PC-9 (cell line): Measurements from ENCODE around the gene COIL. TPM values are rescaled to one million over a fixed set of nuclear protein-coding genes. Genes with fewer than 3 reads are reported as not detected.

Source experiments
- BruUV-seq: library from RNA; stranded (reverse); fragments of 400-500 nt; replicated peaks from 2 replicates; lab custom pipeline; 2021; lab: Mats Ljungman, UMichigan
- CTCF ChIA-PET: fragments of 300-600 bp; sonication (Branson Sonifier 250); formaldehyde crosslinking; loops from one replicate; lab custom pipeline; 2022; ENCODE audit warnings: antibody characterized with exemption; lab: Charles Lee
- POLR2A ChIA-PET: fragments of 300-600 bp; sonication (Branson Sonifier 250); formaldehyde crosslinking; loops from one replicate; lab custom pipeline; 2022; ENCODE audit warnings: antibody characterized with exemption; ENCODE audit not compliant: unreplicated experiment; lab: Charles Lee
- DNase-seq, 2 experiments: peaks; one replicate each; pipeline versions ENCODE4 v3.0.0 to v3.0.0-alpha.2; 2015 to 2022; ENCODE audit warnings: mixed read lengths in 1 of 2
- H2AFZ ChIP-seq: fragments of 200-600 bp; sonication (generic); 2 replicates; pipeline ENCODE4 v1.8.1; 2017; ENCODE audit warnings: antibody characterized with exemption
- H3F3A ChIP-seq: fragments of 200-600 bp; sonication (generic); 2 replicates; pipeline ENCODE4 v1.8.1; 2017; ENCODE audit warnings: antibody characterized with exemption, mild to moderate bottlenecking, low read depth; ENCODE audit not compliant: insufficient read depth
- H3K27ac ChIP-seq: fragments of 200-600 bp; sonication (generic); 2 replicates; pipeline ENCODE4 v1.6.1; 2016; ENCODE audit warnings: mixed run types
- H3K27me3 ChIP-seq: fragments of 200-600 bp; sonication (generic); 2 replicates; pipeline ENCODE4 v1.6.1; 2016; ENCODE audit warnings: low read depth, mixed run types; ENCODE audit not compliant: insufficient read depth
- H3K36me3 ChIP-seq: fragments of 200-600 bp; sonication (generic); 2 replicates; pipeline ENCODE4 v1.6.1; 2016; ENCODE audit warnings: low read depth, mixed run types
- H3K4me1 ChIP-seq: fragments of 200-600 bp; sonication (generic); replicated peaks from 2 replicates; pipeline ENCODE4 v1.6.1; 2016; ENCODE audit warnings: mixed run types; ENCODE audit not compliant: insufficient read depth
- H3K4me2 ChIP-seq: fragments of 200-600 bp; sonication (generic); 2 replicates; pipeline ENCODE4 v1.6.1; 2017; ENCODE audit warnings: mixed run types
- H3K4me3 ChIP-seq: fragments of 200-600 bp; sonication (generic); 2 replicates; pipeline ENCODE4 v1.6.1; 2016; ENCODE audit warnings: mixed run types
- H3K79me2 ChIP-seq: fragments of 200-600 bp; sonication (generic); 2 replicates; pipeline ENCODE4 v1.6.1; 2017; ENCODE audit warnings: low read depth, mixed run types
- H3K9me2 ChIP-seq: fragments of 200-600 bp; sonication (generic); 2 replicates; pipeline ENCODE4 v1.8.1; 2017; ENCODE audit warnings: mild to moderate bottlenecking; ENCODE audit not compliant: insufficient read depth
- H3K9me3 ChIP-seq: fragments of 200-600 bp; sonication (generic); 2 replicates; pipeline ENCODE4 v1.8.1; 2016; ENCODE audit warnings: low read depth; ENCODE audit not compliant: insufficient read depth
- H4K20me1 ChIP-seq: fragments of 200-600 bp; sonication (generic); 2 replicates; pipeline ENCODE4 v1.8.1; 2017; ENCODE audit not compliant: insufficient read depth
- EZH2 ChIP-seq: fragments of 200-600 bp; sonication (generic); IDR thresholded peaks from 2 replicates; pipeline ENCODE4 v1.8.0; 2017; ENCODE audit warnings: antibody characterized with exemption, low read depth
- intact Hi-C: fragments of 100-400 bp; cut with micrococcal nuclease; formaldehyde crosslinking; loops from one replicate; pipeline ENCODE4 v1.10.0; 2022; ENCODE audit not compliant: unreplicated experiment
- total RNA-seq: library from RNA; stranded (reverse); gene quantifications from 2 replicates; pipeline ENCODE4 v1.2.3, GENCODE V29; 2021
- TF ChIP-seq, protein P1 (sequence below): fragments of 200-600 bp; sonication (generic); conservative IDR thresholded peaks from 2 replicates; pipeline ENCODE4 v1.6.1; 2017; ENCODE audit warnings: mixed run types, antibody characterized with exemption, mild to moderate bottlenecking, moderate library complexity

The COIL gene
- total RNA-seq, 1 experiment from 2014 or later = 19.0 TPM

DNA sequence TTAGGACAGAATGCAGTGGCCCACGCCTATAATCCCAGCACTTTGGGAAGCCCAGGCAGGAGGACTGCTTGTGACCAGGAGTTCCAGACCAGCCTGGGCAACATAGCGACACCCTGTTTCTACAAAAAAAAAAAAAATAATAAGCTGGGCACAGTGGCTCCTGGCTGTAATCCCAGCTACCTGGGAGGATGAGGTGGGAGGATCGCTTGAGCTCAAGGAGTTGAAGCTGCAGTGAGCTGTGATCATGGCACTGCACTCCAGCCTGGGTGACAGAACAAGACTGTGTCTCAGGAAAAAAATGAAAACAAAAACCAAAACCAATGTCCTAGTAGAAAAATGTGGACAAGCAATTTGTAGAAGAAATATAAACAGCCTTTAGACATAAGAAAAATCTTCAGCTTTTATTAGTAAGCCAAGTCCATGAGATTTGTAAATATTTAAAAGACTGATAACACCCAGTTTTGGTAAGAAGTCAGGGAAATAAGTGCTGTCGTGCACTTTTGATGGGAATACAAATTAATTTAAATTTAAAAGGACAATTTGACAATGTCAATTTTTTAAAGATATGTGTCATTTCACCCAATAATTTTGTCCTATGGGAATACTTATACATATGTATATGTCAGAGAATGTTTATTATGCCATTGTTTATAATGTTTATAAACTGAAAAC lies 28.2 kb upstream of the COIL start:
- CTCF ChIA-PET = no interaction called here
- Histone ChIP-seq H3K9me2 (no peaks in the 10 kb centered on the region), H3K4me3 (no peak overlapping the region), H3K79me2 (no peaks in the 10 kb centered on the region), H3K27me3 (no peaks in the 10 kb centered on the region), H3K9me3 (no peaks in the 10 kb centered on the region), H3K4me2 (no peak overlapping the region), H3K4me1 (peaks cover 4% of the 10 kb centered on the region), H3K36me3 (0 out of 2 replicates have a peak, but pooled peaks cover 5% of the 10 kb centered on the region), H2AFZ (no peak overlapping the region), H4K20me1 (no peaks in the 10 kb centered on the region), H3F3A (peaks cover 6% of the 10 kb centered on the region), H3K27ac (no peak overlapping the region)
- no TSS peak for BruUV-seq
- POLR2A ChIA-PET = no interaction called here
- DNase-seq = no peak
- intact Hi-C loops = no loop called here
- TF ChIP-seq, protein P1, sequence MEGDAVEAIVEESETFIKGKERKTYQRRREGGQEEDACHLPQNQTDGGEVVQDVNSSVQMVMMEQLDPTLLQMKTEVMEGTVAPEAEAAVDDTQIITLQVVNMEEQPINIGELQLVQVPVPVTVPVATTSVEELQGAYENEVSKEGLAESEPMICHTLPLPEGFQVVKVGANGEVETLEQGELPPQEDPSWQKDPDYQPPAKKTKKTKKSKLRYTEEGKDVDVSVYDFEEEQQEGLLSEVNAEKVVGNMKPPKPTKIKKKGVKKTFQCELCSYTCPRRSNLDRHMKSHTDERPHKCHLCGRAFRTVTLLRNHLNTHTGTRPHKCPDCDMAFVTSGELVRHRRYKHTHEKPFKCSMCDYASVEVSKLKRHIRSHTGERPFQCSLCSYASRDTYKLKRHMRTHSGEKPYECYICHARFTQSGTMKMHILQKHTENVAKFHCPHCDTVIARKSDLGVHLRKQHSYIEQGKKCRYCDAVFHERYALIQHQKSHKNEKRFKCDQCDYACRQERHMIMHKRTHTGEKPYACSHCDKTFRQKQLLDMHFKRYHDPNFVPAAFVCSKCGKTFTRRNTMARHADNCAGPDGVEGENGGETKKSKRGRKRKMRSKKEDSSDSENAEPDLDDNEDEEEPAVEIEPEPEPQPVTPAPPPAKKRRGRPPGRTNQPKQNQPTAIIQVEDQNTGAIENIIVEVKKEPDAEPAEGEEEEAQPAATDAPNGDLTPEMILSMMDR = no peak
- TF ChIP-seq EZH2 = no peak

DNA sequence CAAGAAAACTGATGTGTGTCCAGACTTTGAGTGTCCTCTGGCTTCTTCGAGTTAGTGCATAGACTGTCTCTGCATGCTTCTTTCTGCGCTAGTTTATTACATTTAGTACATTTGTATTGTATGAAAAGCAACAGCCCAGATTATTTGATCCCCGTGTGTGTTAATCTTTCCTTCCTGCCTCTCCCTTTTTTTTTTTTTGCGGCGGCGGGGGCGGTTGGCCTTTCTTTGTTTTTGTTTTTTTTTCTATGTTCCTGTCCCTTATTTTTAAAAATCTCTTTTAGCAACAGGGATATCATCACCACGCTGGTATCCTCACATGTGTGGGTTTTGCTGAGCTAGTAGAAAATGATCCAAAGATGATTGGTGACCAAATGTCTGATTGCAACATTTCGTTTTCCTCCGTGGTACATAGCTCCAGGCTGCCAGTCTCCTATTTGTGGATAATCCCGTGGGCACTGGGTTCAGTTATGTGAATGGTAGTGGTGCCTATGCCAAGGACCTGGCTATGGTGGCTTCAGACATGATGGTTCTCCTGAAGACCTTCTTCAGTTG lies 26.5 kb upstream of the COIL start:
- Histone ChIP-seq H3K27ac (no peak overlapping the region), H2AFZ (no peak overlapping the region), H3K4me2 (no peak overlapping the region), H4K20me1 (no peaks in the 10 kb centered on the region), H3K4me3 (no peak overlapping the region), H3K9me3 (no peaks in the 10 kb centered on the region), H3K9me2 (no peaks in the 10 kb centered on the region), H3K79me2 (no peaks in the 10 kb centered on the region), H3K4me1 (no peaks in the 10 kb centered on the region), H3K27me3 (no peaks in the 10 kb centered on the region), H3K36me3 (0 out of 2 replicates have a peak, but pooled peaks cover 5% of the 10 kb centered on the region), H3F3A (no peaks in the 10 kb centered on the region)
- DNase-seq = no peak
- TF ChIP-seq, protein P1 = no peak
- no peak for TF ChIP-seq EZH2
- BruUV-seq = no TSS peak
- POLR2A ChIA-PET = no interaction called here
- intact Hi-C loops = no loop called here
- CTCF ChIA-PET = no interaction called here

DNA sequence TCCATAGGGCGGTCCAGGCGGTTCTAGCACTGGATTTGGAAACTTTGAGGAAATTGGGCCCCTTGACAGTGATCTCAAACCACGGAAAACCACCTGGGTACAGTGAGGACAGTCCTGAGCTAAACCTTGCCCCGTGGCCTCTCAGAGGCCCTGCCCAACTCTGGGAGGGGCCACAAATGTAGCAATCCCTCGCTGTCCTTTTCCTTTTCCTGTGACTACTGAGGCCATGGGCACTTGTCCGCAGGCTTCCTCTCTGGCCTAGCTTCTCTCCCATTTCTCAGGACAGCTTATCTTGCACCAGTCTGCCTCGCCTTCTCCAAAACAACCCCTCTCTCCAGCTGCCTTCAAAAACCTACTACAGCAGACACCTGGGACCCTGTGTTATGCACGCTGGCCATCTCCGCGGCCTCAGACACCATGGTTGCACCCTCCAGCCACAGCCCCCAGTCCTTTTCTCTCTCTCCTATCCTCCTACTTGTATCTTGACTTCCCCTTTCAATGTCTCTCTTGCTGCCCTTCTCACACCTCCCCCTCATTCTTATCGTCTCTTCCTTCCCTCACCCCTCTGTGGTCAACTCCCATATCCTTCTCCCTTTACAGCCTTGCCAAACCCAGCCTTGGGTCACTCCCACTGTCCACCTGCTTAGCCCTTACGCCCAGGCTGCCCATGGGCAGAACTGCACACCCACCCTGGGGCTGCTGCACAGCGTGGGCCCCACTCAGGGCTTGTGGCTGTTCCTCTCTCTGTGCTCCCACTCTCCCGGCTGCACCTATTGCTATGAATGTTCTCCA lies 24.7 kb upstream of the COIL start:
- TF ChIP-seq EZH2 = no peak
- Histone ChIP-seq H4K20me1 (no peaks in the 10 kb centered on the region), H3K4me3 (no peak overlapping the region), H3K27ac (no peak overlapping the region), H3K79me2 (no peaks in the 10 kb centered on the region), H3K36me3 (0 out of 2 replicates have a peak, but pooled peaks cover 5% of the 10 kb centered on the region), H3K9me3 (no peaks in the 10 kb centered on the region), H2AFZ (no peak overlapping the region), H3K9me2 (no peaks in the 10 kb centered on the region), H3F3A (peaks cover 5% of the 10 kb centered on the region; the same call in 1 of the 2 replicates), H3K27me3 (no peaks in the 10 kb centered on the region), H3K4me2 (no peak overlapping the region), H3K4me1 (peaks cover 6% of the 10 kb centered on the region; the same call in 1 of the 2 replicates)
- no peak for DNase-seq
- intact Hi-C loops = no loop called here
- ChIA-PET POLR2A (no interaction called here), CTCF (no interaction called here)
- no TSS peak for BruUV-seq
